Fibroblast of lung (primary cell): Measurements from ENCODE around the gene THOC7. TPM values are rescaled to one million over a fixed set of nuclear protein-coding genes. Genes with fewer than 3 reads are reported as not detected.

Source experiments
- DNase-seq, 2 donors: peaks; one replicate each; pipeline versions ENCODE4 v3.0.0 to v3.0.0-alpha.2; 2010; ENCODE audit warnings: low read depth in 2 of 2
- H2AFZ ChIP-seq: 2 replicates; pipeline ENCODE4 v1.5.1; 2012; ENCODE audit warnings: low read length, control low read depth, inconsistent platforms
- H3K27ac ChIP-seq: 2 replicates; pipeline ENCODE4 v1.5.1; 2011; ENCODE audit warnings: low read length, control low read depth; ENCODE audit not compliant: insufficient read depth
- H3K27me3 ChIP-seq: 2 replicates; pipeline ENCODE4 v1.5.1; 2011; ENCODE audit warnings: mild to moderate bottlenecking, low read length; ENCODE audit not compliant: control insufficient read depth, insufficient read depth
- H3K36me3 ChIP-seq: 2 replicates; pipeline ENCODE4 v1.5.1; 2011; ENCODE audit warnings: low read length; ENCODE audit not compliant: control insufficient read depth, insufficient read depth
- H3K4me1 ChIP-seq: 2 replicates; pipeline ENCODE4 v1.5.1; 2011; ENCODE audit warnings: low read length; ENCODE audit not compliant: control insufficient read depth, insufficient read depth; ENCODE audit errors: extremely low read depth
- H3K4me2 ChIP-seq: 2 replicates; pipeline ENCODE4 v1.5.1; 2011; ENCODE audit warnings: low read length, control low read depth; ENCODE audit not compliant: insufficient read depth; ENCODE audit errors: extremely low read depth
- H3K4me3 ChIP-seq, 4 experiments: fragments of 200-600 bp in 1 of 4; sonication (generic) in 1 of 4; replicated peaks in 1 of 4; 2 replicates each; pipeline ENCODE4 v1.5.1; 2011 to 2016; ENCODE audit warnings: low read length in 4 of 4, low read depth in 3 of 4, mild to moderate bottlenecking in 3 of 4, control low read depth in 2 of 4, inconsistent platforms in 1 of 4, mixed read lengths in 1 of 4; ENCODE audit not compliant: insufficient read depth in 1 of 4; ENCODE audit errors: control extremely low read depth in 1 of 4
- H3K79me2 ChIP-seq: 2 replicates; pipeline ENCODE4 v1.5.1; 2012; ENCODE audit warnings: mild to moderate bottlenecking, low read length, inconsistent platforms; ENCODE audit not compliant: control insufficient read depth, insufficient read depth
- H3K9ac ChIP-seq: 2 replicates; pipeline ENCODE4 v1.5.1; 2011; ENCODE audit warnings: mild to moderate bottlenecking, low read length, control low read depth; ENCODE audit not compliant: insufficient read depth
- H3K9me3 ChIP-seq: 2 replicates; pipeline ENCODE4 v1.5.1; 2012; ENCODE audit warnings: low read depth, low read length; ENCODE audit not compliant: control insufficient read depth, insufficient read depth
- H4K20me1 ChIP-seq: 2 replicates; pipeline ENCODE4 v1.5.1; 2011; ENCODE audit warnings: low read length; ENCODE audit not compliant: control insufficient read depth, insufficient read depth; ENCODE audit errors: extremely low read depth
- CTCF ChIP-seq, 2 donors: IDR thresholded peaks in 1 of 2; conservative IDR thresholded peaks in 1 of 2; 1 replicate in 1 of 2; 2 replicates in 1 of 2; pipeline ENCODE4 v1.5.1; 2011 to 2012; ENCODE audit warnings: low read length in 2 of 2, control low read depth in 1 of 2, inconsistent platforms in 1 of 2, low read depth in 1 of 2, mild to moderate bottlenecking in 1 of 2
- EZH2 ChIP-seq: IDR thresholded peaks from 2 replicates; pipeline ENCODE4 v1.5.1; 2012; ENCODE audit warnings: low read length, control low read depth, mild to moderate bottlenecking; ENCODE audit errors: missing control alignments
- polyA plus RNA-seq, 2 donors: library from polyadenylated mRNA; depleted of rRNA in 1 of 2; stranded (reverse) in 1 of 2; unstranded in 1 of 2; fragments of >200 nt; gene quantifications; 2 replicates each; pipeline ENCODE4 v1.2.1, GENCODE V29; 2011 to 2012; ENCODE audit warnings: missing spikeins in 1 of 2
- total RNA-seq: library from RNA; depleted of rRNA; stranded (reverse); fragments of >200 nt; gene quantifications from 2 replicates; pipeline ENCODE4 v1.2.1, GENCODE V29; 2014

Gene THOC7
- total and polyA plus RNA-seq, 2 donors (not counting 1 experiment from before 2014, with no cell fraction given), result 35.3 to 103 TPM

- Histone ChIP-seq H3K4me2 (no peak overlapping the region), H4K20me1 (no peaks in the 10 kb centered on the region), H2AFZ (no peak overlapping the region), H3K9ac (no peak overlapping the region), H3K4me1 (peaks cover 11% of the 10 kb centered on the region), H3K4me3 (no peak overlapping the region), H3K9me3 (no peaks in the 10 kb centered on the region), H3K36me3 (no peaks in the 10 kb centered on the region), H3K27ac (no peak overlapping the region), H3K27me3 (no peaks in the 10 kb centered on the region), H3K79me2 (peaks cover 16% of the 10 kb centered on the region)
- DNase-seq, result no peak
- TF ChIP-seq EZH2 (no peak), CTCF (conservative IDR thresholded peaks at IDR 0.05 in 1 of 2, IDR thresholded peaks at IDR 0.05 in 1 of 2; ENCODE audit: low read depth in 1 of 2, low read length in 2 of 2) (no peak)
Observed at GRCh38 chr3:63910001-63910400, 46.4 kb upstream of the THOC7 start.

GRCh38 chr3:63909431-63909830 is 45.8 kb upstream of the THOC7 start:
- no peak overlapping the region for H3K4me2 ChIP-seq
- peak in 1 of 2 donors; percentile 69 for DNase-seq
- H3K27me3 ChIP-seq, result no peaks in the 10 kb centered on the region
- no peak overlapping the region for H3K27ac ChIP-seq
- peaks cover 11% of the 10 kb centered on the region for H3K4me1 ChIP-seq
- H3K36me3 ChIP-seq, result no peaks in the 10 kb centered on the region
- TF ChIP-seq EZH2 (no peak), CTCF (conservative IDR thresholded peaks at IDR 0.05 in 1 of 2, IDR thresholded peaks at IDR 0.05 in 1 of 2; ENCODE audit: low read depth in 1 of 2, low read length in 2 of 2) (no peak)
- H3K9me3 ChIP-seq, result no peaks in the 10 kb centered on the region
- no peak overlapping the region for H3K4me3 ChIP-seq
- H3K79me2 ChIP-seq, result peaks cover 13% of the 10 kb centered on the region
- H2AFZ ChIP-seq, result no peak overlapping the region
- H3K9ac ChIP-seq, result no peak overlapping the region
- H4K20me1 ChIP-seq, result no peaks in the 10 kb centered on the region

GRCh38 chr3:63908776-63909175 is 45.2 kb upstream of the THOC7 start:
- Histone ChIP-seq H3K36me3 (no peaks in the 10 kb centered on the region), H3K9me3 (no peaks in the 10 kb centered on the region), H3K27ac (no peak overlapping the region), H3K79me2 (peaks cover 11% of the 10 kb centered on the region), H3K4me3 (no peak overlapping the region), H3K27me3 (no peaks in the 10 kb centered on the region), H3K4me1 (peaks cover 8% of the 10 kb centered on the region), H2AFZ (no peak overlapping the region), H4K20me1 (no peaks in the 10 kb centered on the region), H3K4me2 (no peak overlapping the region), H3K9ac (no peak overlapping the region)
- no peak for TF ChIP-seq CTCF (conservative IDR thresholded peaks at IDR 0.05 in 1 of 2, IDR thresholded peaks at IDR 0.05 in 1 of 2; ENCODE audit: low read depth in 1 of 2, low read length in 2 of 2)
- DNase-seq, result no peak
